K562 (cell line): ENCODE measurements around the gene ZNF215. TPM values are rescaled to one million over a fixed set of nuclear protein-coding genes. Genes with fewer than 3 reads are reported as not detected.

Experiments
- CEBPG ChIP-seq, 3 experiments: fragments of 200-800 bp in 1 of 3; sonication (Bioruptor generic) in 1 of 3; sonication (generic) in 1 of 3; formaldehyde crosslinking in 1 of 3; IDR thresholded peaks in 2 of 3; conservative IDR thresholded peaks in 1 of 3; 2 replicates each; pipeline versions ENCODE4 v1.6.1 to v1.8.0; 2016 to 2022; ENCODE audit warnings: missing compliant biosample characterization in 2 of 3, missing genetic modification characterization in 2 of 3, mild to moderate bottlenecking in 1 of 3, missing genetic modification reagents in 1 of 3
- CHAMP1 ChIP-seq: fragments of 450-650 bp; IDR thresholded peaks from 2 replicates; pipeline ENCODE4 v1.6.1; 2016; ENCODE audit warnings: mild to moderate bottlenecking
- DIDO1 ChIP-seq: fragments of 450-650 bp; IDR thresholded peaks from 2 replicates; pipeline ENCODE4 v1.6.1; 2016; ENCODE audit warnings: low read depth, missing biosample characterization, missing genetic modification characterization
- HNRNPL ChIP-seq: fragments of 200-400 bp; formaldehyde crosslinking; IDR thresholded peaks from 2 replicates; pipeline ENCODE4 v1.6.1; 2017; ENCODE audit warnings: low read depth, mild to moderate bottlenecking, low read length
- HOXB6 ChIP-seq: fragments of 250-450 bp; sonication (Bioruptor Pico); IDR thresholded peaks from 2 replicates; pipeline ENCODE4 v1.5.1; 2022; ENCODE audit warnings: mild to moderate bottlenecking, borderline replicate concordance
- MTA3 ChIP-seq: fragments of 450-650 bp; formaldehyde crosslinking; IDR thresholded peaks from 2 replicates; pipeline ENCODE4 v1.6.1; 2017; ENCODE audit warnings: mild to moderate bottlenecking, borderline replicate concordance
- NR2F6 ChIP-seq: fragments of 450-650 bp; formaldehyde crosslinking; IDR thresholded peaks from 2 replicates; pipeline ENCODE4 v1.4.0; 2020; ENCODE audit warnings: mild to moderate bottlenecking
- PATZ1 ChIP-seq: fragments of 250-450 bp; sonication (Bioruptor Pico); IDR thresholded peaks from 2 replicates; pipeline ENCODE4 v1.5.0; 2020; ENCODE audit warnings: mild to moderate bottlenecking, borderline replicate concordance
- RBM25 ChIP-seq: fragments of 200-400 bp; formaldehyde crosslinking; IDR thresholded peaks from 2 replicates; pipeline ENCODE4 v1.6.1; 2018; ENCODE audit warnings: low read length, low read depth, moderate library complexity; ENCODE audit not compliant: severe bottlenecking
- SMAD1 ChIP-seq: fragments of 150-350 bp; IDR thresholded peaks from 2 replicates; pipeline ENCODE4 v1.6.1; 2014; ENCODE audit warnings: low read length, low read depth; ENCODE audit not compliant: partially characterized antibody
- YY1 ChIP-seq, 3 experiments: IDR thresholded peaks; 2 replicates each; pipeline ENCODE4 v1.6.1; 2011; ENCODE audit warnings: low read length in 2 of 3, mild to moderate bottlenecking in 2 of 3, moderate library complexity in 2 of 3, borderline replicate concordance in 1 of 3, control low read depth in 1 of 3, low read depth in 1 of 3; ENCODE audit not compliant: insufficient read depth in 3 of 3, insufficient replicate concordance in 2 of 3, control insufficient read depth in 1 of 3, insufficient read length in 1 of 3; ENCODE audit errors: extremely low read depth in 1 of 3
- ZNF165 ChIP-seq: fragments of 250-450 bp; sonication (Bioruptor Pico); IDR thresholded peaks from 2 replicates; pipeline ENCODE4 v1.4.0; 2020; ENCODE audit warnings: borderline replicate concordance
- ZNF24 ChIP-seq: fragments of 450-650 bp; IDR thresholded peaks from 2 replicates; pipeline ENCODE4 v1.6.1; 2016
- ZNF512 ChIP-seq: IDR thresholded peaks from 2 replicates; pipeline ENCODE4 v1.6.1; 2016; ENCODE audit warnings: missing genetic modification characterization, missing compliant biosample characterization
- ZNF584 ChIP-seq: fragments of 200-800 bp; sonication (Bioruptor generic); IDR thresholded peaks from 2 replicates; pipeline ENCODE4 v1.6.1; 2016; ENCODE audit warnings: low read depth, mild to moderate bottlenecking, missing genetic modification characterization, missing compliant biosample characterization
- polyA plus RNA-seq, 8 experiments: library from polyadenylated mRNA; depleted of rRNA in 4 of 8; stranded (reverse) in 5 of 8; unstranded in 3 of 8; fragments of >200 nt; fragmentation: Nextera tagmentation in 2 of 8; fragmentation: Illumina TruSeq in 1 of 8; extraction: Ambion mirVana in 2 of 8; extraction: Trizol in 1 of 8; gene quantifications; 2 replicates each; pipeline versions ENCODE4 v1.2.1 to v1.2.3, GENCODE V29; 2011 to 2014; ENCODE audit warnings: inconsistent platforms in 1 of 8, missing spikeins in 1 of 8
- total RNA-seq, 7 experiments: library from RNA; depleted of rRNA in 6 of 7; stranded (reverse); fragments of >200 nt in 6 of 7; fragmentation: Illumina TruSeq in 2 of 7; extraction: Trizol in 2 of 7; gene quantifications; 2 replicates each; pipeline versions ENCODE4 v1.2.1 to v1.2.3, GENCODE V29; 2011 to 2021; ENCODE audit warnings: low replicate concordance in 1 of 7

ZNF215 gene
- total and polyA plus RNA-seq, 9 of the 15 experiments (the other 6 are each of a cell fraction or from before 2014, with no cell fraction given), result 11.2 to 19.1 (median 14.2) TPM

GRCh38 chr11:6926208-6927029, at the start of gene ZNF215 (continued):
- 0 out of 2 replicates have a peak, but pooled peaks have one; percentile 45 for TF ChIP-seq CEBPG (CRISPR knock-in tag; IDR thresholded peaks at IDR 0.05)
- no peak for TF ChIP-seq CEBPG (tag; conservative IDR thresholded peaks at IDR 0.05 in 1 of 2, IDR thresholded peaks at IDR 0.05 in 1 of 2)
- TF ChIP-seq RBM25, result no peak
- TF ChIP-seq NR2F6 (CRISPR knock-in tag), result no peak
- TF ChIP-seq ZNF584, result no peak
- no peak for TF ChIP-seq CHAMP1
- no peak for TF ChIP-seq HNRNPL
- TF ChIP-seq ZNF165 (CRISPR knock-in tag), result no peak
- no peak for TF ChIP-seq SMAD1
- TF ChIP-seq ZNF24, result no peak
- no peak for TF ChIP-seq DIDO1 (tag)
- TF ChIP-seq HOXB6 (CRISPR knock-in tag), result no peak
- no peak for TF ChIP-seq PATZ1 (CRISPR knock-in tag)
- TF ChIP-seq MTA3, result 0 out of 2 replicates have a peak, but pooled peaks have one; percentile 40
- peak in 2 of 3 experiments; percentile 23 to 66 for TF ChIP-seq YY1 (IDR thresholded peaks at IDR 0.05; ENCODE audit: borderline replicate concordance in 1 of 3, control insufficient read depth in 1 of 3, extremely low read depth in 1 of 3, insufficient read depth in 3 of 3, insufficient read length in 1 of 3, insufficient replicate concordance in 2 of 3, low read depth in 1 of 3, low read length in 2 of 3)
- TF ChIP-seq ZNF512, result no peak
- TF ChIP-seq, all 486 proteins: peak for 95
